HCT116 (cell line): ENCODE data around the gene PRRG4. TPM values are rescaled to one million over a fixed set of nuclear protein-coding genes. Genes with fewer than 3 reads are reported as not detected.

ENCODE experiments used
- ATAC-seq: fragments of 200-7000 bp; cut with Tn5 transposase; 2 replicates; pipeline ENCODE4 v1.9.1; 2020; ENCODE audit warnings: mild to moderate bottlenecking, moderate library complexity
- BruUV-seq: library from RNA; stranded (reverse); fragments of 400-500 nt; replicated peaks from 2 replicates; lab custom pipeline; 2021; lab: Mats Ljungman, UMichigan
- CTCF ChIA-PET: fragments of 300-600 bp; sonication (Branson Sonifier 250); formaldehyde crosslinking; loops from one replicate; lab custom pipeline; 2021; ENCODE audit warnings: antibody characterized with exemption; lab: Charles Lee
- POLR2A ChIA-PET: fragments of 300-600, 350-600 bp; sonication (Branson Sonifier 250); formaldehyde crosslinking; loops from one replicate; lab custom pipeline; 2021; ENCODE audit warnings: antibody characterized with exemption; lab: Charles Lee
- RAD21 ChIA-PET, 2 experiments: fragments of 300-600 bp; sonication (Branson Sonifier 250); formaldehyde crosslinking; loops; one replicate each; lab custom pipeline; 2023; ENCODE audit warnings: low total read pairs in 2 of 2; ENCODE audit not compliant: uncharacterized antibody in 2 of 2, unreplicated experiment in 2 of 2, low non-redundant PET in 1 of 2; lab: Charles Lee
- DNase-seq: peaks from one replicate; pipeline ENCODE4 v3.0.0-alpha.2; 2010; ENCODE audit warnings: low read depth, low spot score
- H2AFZ ChIP-seq: fragments of 200-600 bp; shearing (Covaris generic), sonication (generic); 2 replicates; pipeline ENCODE4 v1.6.1; 2017; ENCODE audit warnings: low read depth, mixed run types, mixed read lengths, antibody characterized with exemption, low read length; ENCODE audit not compliant: poor library complexity, severe bottlenecking
- H3K27ac ChIP-seq: 2 replicates; pipeline ENCODE4 v1.5.1; 2012; ENCODE audit warnings: low read depth, low read length
- H3K27me3 ChIP-seq: fragments of 200-600 bp; sonication (generic); 2 replicates; pipeline ENCODE4 v1.6.1; 2016; ENCODE audit warnings: mixed run types, low read length, mixed read lengths; ENCODE audit not compliant: insufficient read depth
- H3K36me3 ChIP-seq, 2 experiments: fragments of 200-500 bp in 1 of 2; fragments of 200-600 bp in 1 of 2; sonication (Bioruptor generic) in 1 of 2; sonication (generic) in 1 of 2; 2 replicates each; pipeline versions ENCODE4 v1.5.1 to v1.6.1; 2014 to 2016; ENCODE audit warnings: low read length in 2 of 2, inconsistent platforms in 1 of 2, mixed read lengths in 1 of 2, mixed run types in 1 of 2; ENCODE audit not compliant: insufficient read depth in 2 of 2, control insufficient read depth in 1 of 2
- H3K4me1 ChIP-seq, 2 experiments: fragments of 200-600 bp in 1 of 2; sonication (generic) in 1 of 2; 2 replicates each; pipeline versions ENCODE4 v1.5.1 to v1.6.1; 2012 to 2017; ENCODE audit warnings: low read length in 2 of 2, inconsistent platforms in 1 of 2, mild to moderate bottlenecking in 1 of 2, mixed read lengths in 1 of 2, mixed run types in 1 of 2, moderate library complexity in 1 of 2; ENCODE audit not compliant: insufficient read depth in 2 of 2, control insufficient read depth in 1 of 2
- H3K4me2 ChIP-seq: fragments of 200-600 bp; sonication (generic); 2 replicates; pipeline ENCODE4 v1.6.1; 2017; ENCODE audit warnings: mixed run types, low read length, mixed read lengths
- H3K4me3 ChIP-seq, 2 experiments: fragments of 200-600 bp in 1 of 2; sonication (generic) in 1 of 2; replicated peaks in 1 of 2; 2 replicates each; pipeline ENCODE4 v1.5.1; 2011 to 2016; ENCODE audit warnings: low read length in 2 of 2, control low read depth in 1 of 2, low read depth in 1 of 2, mild to moderate bottlenecking in 1 of 2, mixed read lengths in 1 of 2, mixed run types in 1 of 2
- H3K79me2 ChIP-seq: fragments of 200-600 bp; sonication (generic); 2 replicates; pipeline ENCODE4 v1.6.1; 2017; ENCODE audit warnings: mild to moderate bottlenecking, mixed run types, low read length, moderate library complexity, mixed read lengths; ENCODE audit not compliant: insufficient read depth
- H3K9ac ChIP-seq: fragments of 200-600 bp; sonication (generic); 2 replicates; pipeline ENCODE4 v1.6.1; 2016; ENCODE audit warnings: low read length, mixed read lengths
- H3K9me2 ChIP-seq: fragments of 200-600 bp; sonication (generic), shearing (Covaris generic); 2 replicates; pipeline ENCODE4 v1.6.1; 2017; ENCODE audit warnings: mixed run types, mild to moderate bottlenecking, moderate library complexity; ENCODE audit not compliant: insufficient read depth
- H3K9me3 ChIP-seq, 2 experiments: fragments of 200-500 bp in 1 of 2; fragments of 200-600 bp in 1 of 2; sonication (Bioruptor generic) in 1 of 2; sonication (generic) in 1 of 2; 2 replicates each; pipeline ENCODE4 v1.6.1; 2014 to 2017; ENCODE audit warnings: low read length in 2 of 2, mixed read lengths in 2 of 2, inconsistent platforms in 1 of 2, low read depth in 1 of 2, mild to moderate bottlenecking in 1 of 2, mixed run types in 1 of 2, moderate library complexity in 1 of 2; ENCODE audit not compliant: control insufficient read depth in 1 of 2, insufficient read depth in 1 of 2
- H4K20me1 ChIP-seq: fragments of 200-600 bp; sonication (generic), shearing (Covaris generic); 2 replicates; pipeline ENCODE4 v1.6.1; 2017; ENCODE audit warnings: mixed run types, mild to moderate bottlenecking, moderate library complexity; ENCODE audit not compliant: insufficient read depth
- CBX3 ChIP-seq: IDR thresholded peaks from 2 replicates; pipeline ENCODE4 v1.6.1; 2012; ENCODE audit warnings: low read depth
- EGR1 ChIP-seq: IDR thresholded peaks from 2 replicates; pipeline ENCODE4 v1.6.1; 2012; ENCODE audit warnings: low read depth
- EZH2 ChIP-seq: fragments of 200-600 bp; sonication (generic); IDR thresholded peaks from 2 replicates; pipeline ENCODE4 v1.6.1; 2017; ENCODE audit warnings: antibody characterized with exemption, mixed run types
- EZH2phosphoT487 ChIP-seq: fragments of 200-600 bp; IDR thresholded peaks from 2 replicates; pipeline ENCODE4 v1.6.1; 2018; ENCODE audit warnings: antibody characterized with exemption, borderline replicate concordance
- FOSL1 ChIP-seq: IDR thresholded peaks from 2 replicates; pipeline ENCODE4 v1.6.1; 2012; ENCODE audit warnings: low read depth
- POLR2AphosphoS5 ChIP-seq: IDR thresholded peaks from 2 replicates; pipeline ENCODE4 v1.6.1; 2011; ENCODE audit warnings: mild to moderate bottlenecking, low read depth, low read length, moderate library complexity
- RAD21 ChIP-seq: IDR thresholded peaks from 2 replicates; pipeline ENCODE4 v1.6.1; 2012; ENCODE audit warnings: low read depth, mild to moderate bottlenecking
- SP1 ChIP-seq: IDR thresholded peaks from 2 replicates; pipeline ENCODE4 v1.6.1; 2012; ENCODE audit warnings: low read depth
- SRF ChIP-seq: IDR thresholded peaks from 2 replicates; pipeline ENCODE4 v1.6.1; 2012; ENCODE audit warnings: low read depth
- TCF7L2 ChIP-seq: IDR thresholded peaks from 2 replicates; pipeline ENCODE4 v1.7.0; 2011; ENCODE audit warnings: borderline replicate concordance, inconsistent platforms; ENCODE audit not compliant: insufficient read depth, insufficient read length; ENCODE audit errors: extremely low read depth
- YY1 ChIP-seq: IDR thresholded peaks from 2 replicates; pipeline ENCODE4 v1.6.1; 2011; ENCODE audit warnings: low read length, low read depth, moderate library complexity, mild to moderate bottlenecking; ENCODE audit not compliant: insufficient replicate concordance; ENCODE audit errors: extremely low read depth
- ZNF274 ChIP-seq: fragments of 200-500 bp; sonication (Bioruptor generic); IDR thresholded peaks from 2 replicates; pipeline ENCODE4 v1.6.1; 2014; ENCODE audit warnings: mild to moderate bottlenecking, low read depth, low read length, inconsistent platforms
- intact Hi-C: fragments of 100-400 bp; cut with micrococcal nuclease; formaldehyde crosslinking; loops from 2 replicates; pipeline ENCODE4 v1.10.0; 2022
- total RNA-seq: library from RNA; stranded (reverse); gene quantifications from one replicate; pipeline ENCODE4 v1.2.1, GENCODE V29; 2021; ENCODE audit not compliant: unreplicated experiment
- TF ChIP-seq, protein P1 (sequence below): IDR thresholded peaks from 2 replicates; pipeline ENCODE4 v1.6.1; 2012; ENCODE audit warnings: low read depth
- TF ChIP-seq, protein P2 (sequence below): IDR thresholded peaks from 2 replicates; pipeline ENCODE4 v1.6.1; 2012
- TF ChIP-seq, protein P3 (sequence below): IDR thresholded peaks from 2 replicates; pipeline ENCODE4 v1.6.1; 2012
- TF ChIP-seq, protein P4 (sequence below): IDR thresholded peaks from 2 replicates; pipeline ENCODE4 v1.6.1; 2011; ENCODE audit warnings: mild to moderate bottlenecking, low read length, moderate library complexity; ENCODE audit not compliant: insufficient replicate concordance; ENCODE audit errors: extremely low read depth

Gene PRRG4
- total RNA-seq, 1 experiment from 2014 or later = 5.4 TPM

DNA sequence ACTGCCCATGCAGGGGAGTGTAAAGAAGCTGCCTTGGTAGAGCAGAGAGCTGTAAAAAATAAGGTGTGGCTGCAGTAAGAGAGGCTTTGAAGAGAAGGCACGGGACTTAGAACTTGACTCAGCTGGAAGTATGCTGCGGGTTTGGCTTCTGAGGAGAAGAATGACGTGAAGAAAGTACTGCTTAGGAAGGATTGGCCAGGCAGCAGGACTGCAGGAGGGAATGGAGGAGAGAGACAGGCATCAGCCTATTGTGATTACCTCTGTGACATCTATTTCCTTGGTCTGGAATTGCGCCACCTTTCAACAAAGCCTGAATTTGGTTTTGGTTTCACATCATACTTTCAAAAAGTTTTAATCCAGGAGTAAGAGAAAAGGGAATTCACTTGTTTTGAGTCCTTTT lies 22.5 kb downstream of the PRRG4 start:
- intact Hi-C loops = no loop called here
- Histone ChIP-seq H3K27ac (no peak overlapping the region), H3K36me3 (no peaks in the 10 kb centered on the region), H4K20me1 (peaks cover 6% of the 10 kb centered on the region; the same call in 1 of the 2 replicates), H3K27me3 (no peaks in the 10 kb centered on the region), H3K4me2 (no peak overlapping the region), H3K4me1 (peaks cover 0 to 8% of the 10 kb centered on the region in 2 experiments; a peak in 3 of 4 replicates), H2AFZ (no peak overlapping the region), H3K9me2 (no peaks in the 10 kb centered on the region), H3K9ac (no peak overlapping the region), H3K9me3 (no peaks in the 10 kb centered on the region), H3K4me3 (no peak overlapping the region), H3K79me2 (no peaks in the 10 kb centered on the region)
- TF ChIP-seq CBX3 (no peak), TCF7L2 (no peak), ZNF274 (no peak), SP1 (no peak), POLR2AphosphoS5 (no peak), EGR1 (no peak), EZH2phosphoT487 (no peak), RAD21 (no peak), FOSL1 (no peak), EZH2 (no peak), YY1 (no peak), SRF (no peak)
- TF ChIP-seq, protein P1, sequence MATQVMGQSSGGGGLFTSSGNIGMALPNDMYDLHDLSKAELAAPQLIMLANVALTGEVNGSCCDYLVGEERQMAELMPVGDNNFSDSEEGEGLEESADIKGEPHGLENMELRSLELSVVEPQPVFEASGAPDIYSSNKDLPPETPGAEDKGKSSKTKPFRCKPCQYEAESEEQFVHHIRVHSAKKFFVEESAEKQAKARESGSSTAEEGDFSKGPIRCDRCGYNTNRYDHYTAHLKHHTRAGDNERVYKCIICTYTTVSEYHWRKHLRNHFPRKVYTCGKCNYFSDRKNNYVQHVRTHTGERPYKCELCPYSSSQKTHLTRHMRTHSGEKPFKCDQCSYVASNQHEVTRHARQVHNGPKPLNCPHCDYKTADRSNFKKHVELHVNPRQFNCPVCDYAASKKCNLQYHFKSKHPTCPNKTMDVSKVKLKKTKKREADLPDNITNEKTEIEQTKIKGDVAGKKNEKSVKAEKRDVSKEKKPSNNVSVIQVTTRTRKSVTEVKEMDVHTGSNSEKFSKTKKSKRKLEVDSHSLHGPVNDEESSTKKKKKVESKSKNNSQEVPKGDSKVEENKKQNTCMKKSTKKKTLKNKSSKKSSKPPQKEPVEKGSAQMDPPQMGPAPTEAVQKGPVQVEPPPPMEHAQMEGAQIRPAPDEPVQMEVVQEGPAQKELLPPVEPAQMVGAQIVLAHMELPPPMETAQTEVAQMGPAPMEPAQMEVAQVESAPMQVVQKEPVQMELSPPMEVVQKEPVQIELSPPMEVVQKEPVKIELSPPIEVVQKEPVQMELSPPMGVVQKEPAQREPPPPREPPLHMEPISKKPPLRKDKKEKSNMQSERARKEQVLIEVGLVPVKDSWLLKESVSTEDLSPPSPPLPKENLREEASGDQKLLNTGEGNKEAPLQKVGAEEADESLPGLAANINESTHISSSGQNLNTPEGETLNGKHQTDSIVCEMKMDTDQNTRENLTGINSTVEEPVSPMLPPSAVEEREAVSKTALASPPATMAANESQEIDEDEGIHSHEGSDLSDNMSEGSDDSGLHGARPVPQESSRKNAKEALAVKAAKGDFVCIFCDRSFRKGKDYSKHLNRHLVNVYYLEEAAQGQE = no peak
- TF ChIP-seq, protein P2, sequence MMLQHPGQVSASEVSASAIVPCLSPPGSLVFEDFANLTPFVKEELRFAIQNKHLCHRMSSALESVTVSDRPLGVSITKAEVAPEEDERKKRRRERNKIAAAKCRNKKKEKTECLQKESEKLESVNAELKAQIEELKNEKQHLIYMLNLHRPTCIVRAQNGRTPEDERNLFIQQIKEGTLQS = no peak
- TF ChIP-seq, protein P3, sequence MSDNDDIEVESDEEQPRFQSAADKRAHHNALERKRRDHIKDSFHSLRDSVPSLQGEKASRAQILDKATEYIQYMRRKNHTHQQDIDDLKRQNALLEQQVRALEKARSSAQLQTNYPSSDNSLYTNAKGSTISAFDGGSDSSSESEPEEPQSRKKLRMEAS = no peak
- TF ChIP-seq, protein P4, sequence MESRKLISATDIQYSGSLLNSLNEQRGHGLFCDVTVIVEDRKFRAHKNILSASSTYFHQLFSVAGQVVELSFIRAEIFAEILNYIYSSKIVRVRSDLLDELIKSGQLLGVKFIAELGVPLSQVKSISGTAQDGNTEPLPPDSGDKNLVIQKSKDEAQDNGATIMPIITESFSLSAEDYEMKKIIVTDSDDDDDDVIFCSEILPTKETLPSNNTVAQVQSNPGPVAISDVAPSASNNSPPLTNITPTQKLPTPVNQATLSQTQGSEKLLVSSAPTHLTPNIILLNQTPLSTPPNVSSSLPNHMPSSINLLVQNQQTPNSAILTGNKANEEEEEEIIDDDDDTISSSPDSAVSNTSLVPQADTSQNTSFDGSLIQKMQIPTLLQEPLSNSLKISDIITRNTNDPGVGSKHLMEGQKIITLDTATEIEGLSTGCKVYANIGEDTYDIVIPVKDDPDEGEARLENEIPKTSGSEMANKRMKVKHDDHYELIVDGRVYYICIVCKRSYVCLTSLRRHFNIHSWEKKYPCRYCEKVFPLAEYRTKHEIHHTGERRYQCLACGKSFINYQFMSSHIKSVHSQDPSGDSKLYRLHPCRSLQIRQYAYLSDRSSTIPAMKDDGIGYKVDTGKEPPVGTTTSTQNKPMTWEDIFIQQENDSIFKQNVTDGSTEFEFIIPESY = no peak
- no peak for ATAC-seq
- BruUV-seq = no TSS peak
- ChIA-PET RAD21 (no interaction called here), CTCF (no interaction called here), POLR2A (no interaction called here)
- DNase-seq = no peak
